Retinal pigment epithelial cell (primary cell): Measurements from ENCODE around the gene TRIM37.

Experiments
- DNase-seq: peaks from one replicate; pipeline ENCODE4 v3.0.0-alpha.2; 2010; ENCODE audit warnings: low read depth
- H3K4me3 ChIP-seq: 2 replicates; pipeline ENCODE4 v1.5.1; 2011; ENCODE audit warnings: mild to moderate bottlenecking, low read length, control low read depth, moderate library complexity
- CTCF ChIP-seq: conservative IDR thresholded peaks from 2 replicates; pipeline ENCODE4 v1.5.1; 2011; ENCODE audit warnings: low read depth, low read length, control low read depth, inconsistent platforms

Gene TRIM37

GRCh38 chr17:59131131-59131530, 24.5 kb upstream of the TRIM37 start:
- DNase-seq: no peak
- no peak for TF ChIP-seq CTCF
- H3K4me3 ChIP-seq: no peak overlapping the region

GRCh38 chr17:59129814-59130213, 23.1 kb upstream of the TRIM37 start:
- H3K4me3 ChIP-seq: no peak overlapping the region
- no peak for TF ChIP-seq CTCF
- no peak for DNase-seq

- no peak for DNase-seq
- TF ChIP-seq CTCF: no peak
- no peak overlapping the region for H3K4me3 ChIP-seq
These were observed 20.2 kb upstream of the TRIM37 start for GRCh38 chr17:59126809-59127417.

- no peak overlapping the region for H3K4me3 ChIP-seq
- no peak for DNase-seq
- no peak for TF ChIP-seq CTCF
These were observed 18.0 kb upstream of the TRIM37 start for GRCh38 chr17:59124665-59125064.

GRCh38 chr17:59121901-59122480, 15.3 kb upstream of the TRIM37 start:
- DNase-seq: no peak
- no peak for TF ChIP-seq CTCF
- H3K4me3 ChIP-seq: no peak overlapping the region

GRCh38 chr17:59115474-59115873, 8.8 kb upstream of the TRIM37 start:
- H3K4me3 ChIP-seq: no peak overlapping the region
- no peak for DNase-seq
- TF ChIP-seq CTCF: no peak

- TF ChIP-seq CTCF: no peak
- H3K4me3 ChIP-seq: no peak overlapping the region
- no peak for DNase-seq
These were observed 4.9 kb upstream of the TRIM37 start for GRCh38 chr17:59111539-59111938.
